ENCODE measurements around the gene POLE.

The POLE gene

GRCh38 chr12:132711080-132711843 is 24.1 kb upstream of the POLE start:
- TF ChIP-seq, protein P1, sequence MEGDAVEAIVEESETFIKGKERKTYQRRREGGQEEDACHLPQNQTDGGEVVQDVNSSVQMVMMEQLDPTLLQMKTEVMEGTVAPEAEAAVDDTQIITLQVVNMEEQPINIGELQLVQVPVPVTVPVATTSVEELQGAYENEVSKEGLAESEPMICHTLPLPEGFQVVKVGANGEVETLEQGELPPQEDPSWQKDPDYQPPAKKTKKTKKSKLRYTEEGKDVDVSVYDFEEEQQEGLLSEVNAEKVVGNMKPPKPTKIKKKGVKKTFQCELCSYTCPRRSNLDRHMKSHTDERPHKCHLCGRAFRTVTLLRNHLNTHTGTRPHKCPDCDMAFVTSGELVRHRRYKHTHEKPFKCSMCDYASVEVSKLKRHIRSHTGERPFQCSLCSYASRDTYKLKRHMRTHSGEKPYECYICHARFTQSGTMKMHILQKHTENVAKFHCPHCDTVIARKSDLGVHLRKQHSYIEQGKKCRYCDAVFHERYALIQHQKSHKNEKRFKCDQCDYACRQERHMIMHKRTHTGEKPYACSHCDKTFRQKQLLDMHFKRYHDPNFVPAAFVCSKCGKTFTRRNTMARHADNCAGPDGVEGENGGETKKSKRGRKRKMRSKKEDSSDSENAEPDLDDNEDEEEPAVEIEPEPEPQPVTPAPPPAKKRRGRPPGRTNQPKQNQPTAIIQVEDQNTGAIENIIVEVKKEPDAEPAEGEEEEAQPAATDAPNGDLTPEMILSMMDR (IDR thresholded peaks at IDR 0.05; ENCODE audit: low read depth, low read length, poor library complexity, severe bottlenecking): no peak
- no peak for TF ChIP-seq EZH2phosphoT487 (IDR thresholded peaks at IDR 0.05; ENCODE audit: borderline replicate concordance, low read length)
- peak overlapping the region; percentile 80 for H3K4me3 ChIP-seq (ENCODE audit: low read length)
- H3K9me2 ChIP-seq (replicated peaks; ENCODE audit: control insufficient read depth, low read length): no peaks in the 10 kb centered on the region
- peak overlapping the region; percentile 70 for H3K4me2 ChIP-seq (ENCODE audit: low read length)
- peaks cover 23% of the 10 kb centered on the region; the same call in 1 of the 2 replicates for H3K4me1 ChIP-seq (ENCODE audit: control insufficient read depth, low read length)
- H3K27ac ChIP-seq (ENCODE audit: low read depth, low read length): peak overlapping the region; percentile 77
- H3K27me3 ChIP-seq (ENCODE audit: control insufficient read depth, low read length): no peaks in the 10 kb centered on the region
- H3K36me3 ChIP-seq (ENCODE audit: control insufficient read depth, low read length): peaks cover 55% of the 10 kb centered on the region
- H3K79me2 ChIP-seq (ENCODE audit: control insufficient read depth, low read length): peaks cover 84% of the 10 kb centered on the region
- no peaks in the 10 kb centered on the region for H3K9me3 ChIP-seq (ENCODE audit: control insufficient read depth, insufficient read depth, low read length)
- 0 out of 2 replicates have a peak, but pooled peaks cover 7% of the 10 kb centered on the region for H4K20me1 ChIP-seq (ENCODE audit: control insufficient read depth, insufficient read depth, low read depth, low read length)
- H3F3A ChIP-seq (ENCODE audit: control insufficient read depth, insufficient read depth): peaks cover 8% of the 10 kb centered on the region; the same call in 1 of the 2 replicates

DNA sequence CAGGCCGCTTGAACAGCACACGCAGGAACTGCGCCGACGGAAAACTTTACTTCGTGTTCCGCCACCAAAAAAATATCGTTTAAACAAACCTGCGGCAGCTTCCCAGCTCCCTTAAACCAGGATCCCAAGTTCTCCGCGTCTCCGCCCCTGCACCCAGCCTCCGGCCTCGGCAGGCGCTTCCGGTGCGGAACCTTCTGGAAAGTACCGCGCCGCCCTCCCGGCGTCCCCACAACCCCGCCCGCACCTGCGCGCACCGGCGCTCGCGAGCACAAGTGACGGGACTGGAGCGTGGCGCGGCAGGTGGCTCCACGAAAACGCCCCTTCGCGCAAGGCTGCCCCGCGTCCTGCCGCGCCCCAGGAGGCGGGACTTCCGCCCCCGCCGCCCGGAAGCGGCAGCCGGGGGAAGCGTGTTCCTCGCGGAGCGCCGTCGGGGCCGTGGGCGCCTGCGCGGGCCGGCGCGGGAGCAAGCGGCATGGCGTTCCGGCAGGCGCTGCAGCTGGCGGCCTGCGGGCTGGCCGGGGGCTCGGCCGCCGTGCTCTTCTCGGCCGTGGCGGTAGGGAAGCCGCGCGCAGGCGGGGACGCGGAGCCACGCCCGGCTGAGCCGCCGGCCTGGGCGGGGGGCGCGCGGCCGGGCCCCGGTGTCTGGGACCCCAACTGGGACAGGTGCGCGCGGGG is 23.4 kb upstream of the POLE start, which contains the start of gene PGAM5:
TSS of gene PGAM5 (plus strand) at position 438 of the 675 bp plus-strand sequence. CDS start at position 473, 35 bp downstream.
- peak within 1 kb of the TSS; percentile 77 for H3K27ac ChIP-seq (ENCODE audit: low read depth, low read length)
- H3K27me3 ChIP-seq (ENCODE audit: control insufficient read depth, low read length): no peaks in the 10 kb centered on the region
- peak within 1 kb of the TSS; percentile 80 for H3K4me3 ChIP-seq (ENCODE audit: low read length)
- H3K9me3 ChIP-seq (ENCODE audit: control insufficient read depth, insufficient read depth, low read length): no peaks in the 10 kb centered on the region
- H3K36me3 ChIP-seq (ENCODE audit: control insufficient read depth, low read length): peaks cover 51% of the 10 kb centered on the region
- peaks cover 23% of the 10 kb centered on the region; the same call in 1 of the 2 replicates for H3K4me1 ChIP-seq (ENCODE audit: control insufficient read depth, low read length)
- H3F3A ChIP-seq (ENCODE audit: control insufficient read depth, insufficient read depth): peaks cover 8% of the 10 kb centered on the region; the same call in 1 of the 2 replicates
- peak within 1 kb of the TSS; percentile 70 for H3K4me2 ChIP-seq (ENCODE audit: low read length)
- H4K20me1 ChIP-seq (ENCODE audit: control insufficient read depth, insufficient read depth, low read depth, low read length): 0 out of 2 replicates have a peak, but pooled peaks cover 7% of the 10 kb centered on the region
- H3K9me2 ChIP-seq (replicated peaks; ENCODE audit: control insufficient read depth, low read length): no peaks in the 10 kb centered on the region
- H3K79me2 ChIP-seq (ENCODE audit: control insufficient read depth, low read length): peaks cover 82% of the 10 kb centered on the region
- TF ChIP-seq, protein P1 (IDR thresholded peaks at IDR 0.05; ENCODE audit: low read depth, low read length, poor library complexity, severe bottlenecking): no peak
- TF ChIP-seq EZH2phosphoT487 (IDR thresholded peaks at IDR 0.05; ENCODE audit: borderline replicate concordance, low read length): no peak

DNA sequence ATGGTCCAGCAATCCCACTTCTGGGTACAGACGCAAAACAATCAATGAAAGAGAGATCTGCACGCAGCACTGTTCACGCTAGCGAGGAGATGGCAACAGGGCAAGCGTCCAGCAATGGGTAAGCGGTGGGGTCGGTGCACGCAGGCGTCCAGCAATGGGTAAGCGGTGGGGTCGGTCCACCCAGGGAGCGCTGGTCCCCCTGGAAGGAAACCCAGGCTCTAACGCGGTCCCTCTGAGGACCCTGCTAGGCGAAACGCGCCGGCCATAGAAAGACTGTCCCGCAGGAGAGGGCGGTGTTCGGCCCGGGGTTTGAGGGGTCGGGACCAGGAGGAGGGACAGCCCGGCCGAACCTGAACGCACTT is 22.9 kb upstream of the POLE start:
- H3F3A ChIP-seq (ENCODE audit: control insufficient read depth, insufficient read depth): peaks cover 8% of the 10 kb centered on the region; the same call in 1 of the 2 replicates
- H3K36me3 ChIP-seq (ENCODE audit: control insufficient read depth, low read length): peaks cover 49% of the 10 kb centered on the region
- H4K20me1 ChIP-seq (ENCODE audit: control insufficient read depth, insufficient read depth, low read depth, low read length): 0 out of 2 replicates have a peak, but pooled peaks cover 7% of the 10 kb centered on the region
- H3K27ac ChIP-seq (ENCODE audit: low read depth, low read length): peak overlapping the region; percentile 77
- no peaks in the 10 kb centered on the region for H3K9me2 ChIP-seq (replicated peaks; ENCODE audit: control insufficient read depth, low read length)
- H3K4me2 ChIP-seq (ENCODE audit: low read length): peak overlapping the region; percentile 70
- H3K79me2 ChIP-seq (ENCODE audit: control insufficient read depth, low read length): peaks cover 80% of the 10 kb centered on the region
- no peaks in the 10 kb centered on the region for H3K27me3 ChIP-seq (ENCODE audit: control insufficient read depth, low read length)
- TF ChIP-seq EZH2phosphoT487 (IDR thresholded peaks at IDR 0.05; ENCODE audit: borderline replicate concordance, low read length): no peak
- TF ChIP-seq, protein P1 (IDR thresholded peaks at IDR 0.05; ENCODE audit: low read depth, low read length, poor library complexity, severe bottlenecking): no peak
- peaks cover 23% of the 10 kb centered on the region; the same call in 1 of the 2 replicates for H3K4me1 ChIP-seq (ENCODE audit: control insufficient read depth, low read length)
- H3K4me3 ChIP-seq (ENCODE audit: low read length): peak overlapping the region; percentile 80
- H3K9me3 ChIP-seq (ENCODE audit: control insufficient read depth, insufficient read depth, low read length): no peaks in the 10 kb centered on the region

All from DOHH2 (cell line).